Breast epithelium (tissue), 4 donors: Measurements from ENCODE around the gene CACNA2D3. TPM values are rescaled to one million over a fixed set of nuclear protein-coding genes. Genes with fewer than 3 reads are reported as not detected.

ENCODE experiments used
- DNase-seq, 2 donors: peaks; one replicate each; pipeline ENCODE4 v3.0.0-alpha.2; 2019; ENCODE audit warnings: low spot score in 2 of 2
- H3K27ac ChIP-seq, 2 donors: fragments of 200-600 bp; sonication (generic) in 1 of 2; one replicate each; pipeline ENCODE4 v1.5.1; 2016 to 2019; ENCODE audit warnings: mild to moderate bottlenecking in 1 of 2
- H3K27me3 ChIP-seq, 2 donors: fragments of 200-600 bp; sonication (generic) in 1 of 2; one replicate each; pipeline versions ENCODE4 v1.5.1 to v1.6.0; 2017 to 2019; ENCODE audit warnings: control low read depth in 1 of 2, mild to moderate bottlenecking in 1 of 2
- H3K36me3 ChIP-seq: fragments of 200-600 bp; one replicate; pipeline ENCODE4 v1.5.1; 2019
- H3K4me1 ChIP-seq, 2 donors: fragments of 200-600 bp; sonication (generic); one replicate each; pipeline ENCODE4 v1.5.1; 2016 to 2019; ENCODE audit warnings: control low read depth in 1 of 2
- H3K4me3 ChIP-seq, 3 donors: fragments of 200-600 bp; sonication (generic); 1 replicate in 2 of 3; 2 replicates in 1 of 3; pipeline ENCODE4 v1.5.1; 2016 to 2019; ENCODE audit warnings: mild to moderate bottlenecking in 3 of 3, moderate library complexity in 2 of 3
- H3K9me3 ChIP-seq, 2 donors: fragments of 200-600 bp; sonication (generic) in 1 of 2; one replicate each; pipeline ENCODE4 v1.5.1; 2016 to 2019; ENCODE audit warnings: control low read depth in 1 of 2
- CTCF ChIP-seq, 3 donors: fragments of 450-650 bp; IDR thresholded peaks; one replicate each; pipeline ENCODE4 v1.5.1; 2016 to 2017; ENCODE audit warnings: antibody characterized with exemption in 3 of 3, mild to moderate bottlenecking in 3 of 3, moderate library complexity in 3 of 3
- POLR2A ChIP-seq: fragments of 450-650 bp; IDR thresholded peaks from one replicate; pipeline ENCODE4 v1.6.1; 2016; ENCODE audit warnings: antibody characterized with exemption, mild to moderate bottlenecking, moderate library complexity
- POLR2AphosphoS5 ChIP-seq, 3 donors: sonication (generic); formaldehyde crosslinking; IDR thresholded peaks; one replicate each; pipeline ENCODE4 v1.6.1; 2017; ENCODE audit warnings: antibody characterized with exemption in 3 of 3
- intact Hi-C: fragments of 100-400 bp; cut with DNase I; formaldehyde crosslinking; loops from one replicate; pipeline ENCODE4 v1.15.1; 2023; ENCODE audit warnings: low total_unique reads
- total RNA-seq, 3 donors: library from RNA; depleted of rRNA; stranded (reverse); fragments of >200 nt; gene quantifications; one replicate each; pipeline ENCODE4 v1.1.0, GENCODE V29; 2016

The CACNA2D3 gene
- total RNA-seq, 3 donors from 2014 or later: 0.59 to 3.4 (median 2.3) TPM

- H3K27me3 ChIP-seq: no peaks in the 10 kb centered on the region
- TF ChIP-seq CTCF (IDR thresholded peaks at IDR 0.05): no peak
- TF ChIP-seq POLR2A: no peak
- TF ChIP-seq POLR2AphosphoS5 (IDR thresholded peaks at IDR 0.05): no peak
- DNase-seq: no peak
- no peaks in the 10 kb centered on the region for H3K4me1 ChIP-seq
- H3K4me3 ChIP-seq: no peak overlapping the region
- no peaks in the 10 kb centered on the region for H3K9me3 ChIP-seq
- intact Hi-C loops: no loop called here
- H3K36me3 ChIP-seq: no peaks in the 10 kb centered on the region
- H3K27ac ChIP-seq: no peak overlapping the region
Measured at GRCh38 chr3:54963641-54964040, 841.3 kb downstream of the CACNA2D3 start.

GRCh38 chr3:54964081-54964480, 841.7 kb downstream of the CACNA2D3 start:
- intact Hi-C loops: no loop called here
- Histone ChIP-seq H3K4me1 (no peaks in the 10 kb centered on the region), H3K9me3 (no peaks in the 10 kb centered on the region), H3K4me3 (no peak overlapping the region), H3K27me3 (no peaks in the 10 kb centered on the region), H3K27ac (no peak overlapping the region), H3K36me3 (no peaks in the 10 kb centered on the region)
- DNase-seq: no peak
- TF ChIP-seq CTCF (IDR thresholded peaks at IDR 0.05) (no peak), POLR2AphosphoS5 (IDR thresholded peaks at IDR 0.05) (no peak), POLR2A (no peak)

GRCh38 chr3:54965746-54966145, 843.4 kb downstream of the CACNA2D3 start:
- TF ChIP-seq POLR2A (no peak), POLR2AphosphoS5 (IDR thresholded peaks at IDR 0.05) (no peak), CTCF (IDR thresholded peaks at IDR 0.05) (no peak)
- no peaks in the 10 kb centered on the region for H3K27me3 ChIP-seq
- no peak for DNase-seq
- H3K4me3 ChIP-seq: no peak overlapping the region
- no peaks in the 10 kb centered on the region for H3K9me3 ChIP-seq
- no peaks in the 10 kb centered on the region for H3K4me1 ChIP-seq
- H3K36me3 ChIP-seq: no peaks in the 10 kb centered on the region
- intact Hi-C loops: no loop called here
- no peak overlapping the region for H3K27ac ChIP-seq

GRCh38 chr3:54966979-54967378, 844.6 kb downstream of the CACNA2D3 start:
- H3K4me1 ChIP-seq: no peaks in the 10 kb centered on the region
- no peak overlapping the region for H3K4me3 ChIP-seq
- no peaks in the 10 kb centered on the region for H3K27me3 ChIP-seq
- H3K36me3 ChIP-seq: no peaks in the 10 kb centered on the region
- TF ChIP-seq POLR2AphosphoS5 (IDR thresholded peaks at IDR 0.05) (no peak), POLR2A (no peak), CTCF (IDR thresholded peaks at IDR 0.05) (no peak)
- DNase-seq: no peak
- intact Hi-C loops: no loop called here
- H3K27ac ChIP-seq: no peak overlapping the region
- H3K9me3 ChIP-seq: no peaks in the 10 kb centered on the region

GRCh38 chr3:54967731-54968161, 845.4 kb downstream of the CACNA2D3 start:
- intact Hi-C loops: no loop called here
- H3K36me3 ChIP-seq: no peaks in the 10 kb centered on the region
- H3K4me3 ChIP-seq: no peak overlapping the region
- DNase-seq: no peak
- no peaks in the 10 kb centered on the region for H3K9me3 ChIP-seq
- TF ChIP-seq CTCF (IDR thresholded peaks at IDR 0.05): no peak
- TF ChIP-seq POLR2A: no peak
- no peak for TF ChIP-seq POLR2AphosphoS5 (IDR thresholded peaks at IDR 0.05)
- no peaks in the 10 kb centered on the region for H3K4me1 ChIP-seq
- H3K27me3 ChIP-seq: no peaks in the 10 kb centered on the region
- no peak overlapping the region for H3K27ac ChIP-seq
